ENCODE results near the gene MOGAT2.
A peak's percentile ranks its signal among the peaks of the same experiment; 100 is the strongest.

Gene MOGAT2

DNA sequence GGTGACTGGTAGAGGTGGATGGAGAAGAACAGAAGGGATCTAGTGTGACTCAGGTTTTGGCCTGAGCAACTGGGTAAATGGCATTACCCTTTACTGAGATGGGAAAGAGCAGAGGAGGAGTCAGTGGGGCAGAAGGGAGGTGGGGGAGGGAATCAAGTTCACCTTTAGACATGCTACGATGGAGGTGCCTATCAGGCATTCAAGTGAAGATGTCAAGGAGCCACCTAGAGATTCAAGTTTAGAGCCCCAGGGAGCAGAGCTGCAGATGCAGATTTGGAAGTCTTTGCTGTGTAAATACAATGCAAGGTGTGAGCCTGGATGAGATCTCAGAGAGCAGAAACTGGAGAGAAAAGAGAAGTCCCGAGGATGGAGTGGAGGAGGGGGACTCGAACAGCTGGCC, 979 bp upstream of the MOGAT2 start:
- no peak overlapping the region for H3K4me3 ChIP-seq (ENCODE audit: low read length)
- TF ChIP-seq EZH2 (optimal IDR thresholded peaks at IDR 0.05; ENCODE audit: low read depth, low read length) (no peak), EZH2phosphoT487 (IDR thresholded peaks at IDR 0.05; ENCODE audit: low read length) (no peak)
- TF ChIP-seq, protein P1, sequence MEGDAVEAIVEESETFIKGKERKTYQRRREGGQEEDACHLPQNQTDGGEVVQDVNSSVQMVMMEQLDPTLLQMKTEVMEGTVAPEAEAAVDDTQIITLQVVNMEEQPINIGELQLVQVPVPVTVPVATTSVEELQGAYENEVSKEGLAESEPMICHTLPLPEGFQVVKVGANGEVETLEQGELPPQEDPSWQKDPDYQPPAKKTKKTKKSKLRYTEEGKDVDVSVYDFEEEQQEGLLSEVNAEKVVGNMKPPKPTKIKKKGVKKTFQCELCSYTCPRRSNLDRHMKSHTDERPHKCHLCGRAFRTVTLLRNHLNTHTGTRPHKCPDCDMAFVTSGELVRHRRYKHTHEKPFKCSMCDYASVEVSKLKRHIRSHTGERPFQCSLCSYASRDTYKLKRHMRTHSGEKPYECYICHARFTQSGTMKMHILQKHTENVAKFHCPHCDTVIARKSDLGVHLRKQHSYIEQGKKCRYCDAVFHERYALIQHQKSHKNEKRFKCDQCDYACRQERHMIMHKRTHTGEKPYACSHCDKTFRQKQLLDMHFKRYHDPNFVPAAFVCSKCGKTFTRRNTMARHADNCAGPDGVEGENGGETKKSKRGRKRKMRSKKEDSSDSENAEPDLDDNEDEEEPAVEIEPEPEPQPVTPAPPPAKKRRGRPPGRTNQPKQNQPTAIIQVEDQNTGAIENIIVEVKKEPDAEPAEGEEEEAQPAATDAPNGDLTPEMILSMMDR (IDR thresholded peaks at IDR 0.05; ENCODE audit: low read length) = no peak
- H2AFZ ChIP-seq (ENCODE audit: low read length) = no peak overlapping the region
- H3F3A ChIP-seq (ENCODE audit: insufficient read depth, low read length) = no peaks in the 10 kb centered on the region
- no peak overlapping the region for H3K27ac ChIP-seq (ENCODE audit: low read length)
- H3K4me1 ChIP-seq (ENCODE audit: low read length) = no peaks in the 10 kb centered on the region
- no peak for DNase-seq
- no peaks in the 10 kb centered on the region for H3K79me2 ChIP-seq (ENCODE audit: low read length)
- H3K27me3 ChIP-seq (replicated peaks; ENCODE audit: insufficient read depth, low read length) = no peaks in the 10 kb centered on the region
- H3K36me3 ChIP-seq (replicated peaks; ENCODE audit: insufficient read depth, low read length) = no peaks in the 10 kb centered on the region
- no peak overlapping the region for H3K9ac ChIP-seq (ENCODE audit: low read length)
- H3K9me3 ChIP-seq (replicated peaks; ENCODE audit: insufficient read depth, low read length) = no peaks in the 10 kb centered on the region
- H4K20me1 ChIP-seq (ENCODE audit: insufficient read depth, low read length) = no peaks in the 10 kb centered on the region
- H3K9me2 ChIP-seq (replicated peaks; ENCODE audit: insufficient read depth, low read length) = no peaks in the 10 kb centered on the region
- no peak overlapping the region for H3K4me2 ChIP-seq (ENCODE audit: low read depth, low read length)

DNA sequence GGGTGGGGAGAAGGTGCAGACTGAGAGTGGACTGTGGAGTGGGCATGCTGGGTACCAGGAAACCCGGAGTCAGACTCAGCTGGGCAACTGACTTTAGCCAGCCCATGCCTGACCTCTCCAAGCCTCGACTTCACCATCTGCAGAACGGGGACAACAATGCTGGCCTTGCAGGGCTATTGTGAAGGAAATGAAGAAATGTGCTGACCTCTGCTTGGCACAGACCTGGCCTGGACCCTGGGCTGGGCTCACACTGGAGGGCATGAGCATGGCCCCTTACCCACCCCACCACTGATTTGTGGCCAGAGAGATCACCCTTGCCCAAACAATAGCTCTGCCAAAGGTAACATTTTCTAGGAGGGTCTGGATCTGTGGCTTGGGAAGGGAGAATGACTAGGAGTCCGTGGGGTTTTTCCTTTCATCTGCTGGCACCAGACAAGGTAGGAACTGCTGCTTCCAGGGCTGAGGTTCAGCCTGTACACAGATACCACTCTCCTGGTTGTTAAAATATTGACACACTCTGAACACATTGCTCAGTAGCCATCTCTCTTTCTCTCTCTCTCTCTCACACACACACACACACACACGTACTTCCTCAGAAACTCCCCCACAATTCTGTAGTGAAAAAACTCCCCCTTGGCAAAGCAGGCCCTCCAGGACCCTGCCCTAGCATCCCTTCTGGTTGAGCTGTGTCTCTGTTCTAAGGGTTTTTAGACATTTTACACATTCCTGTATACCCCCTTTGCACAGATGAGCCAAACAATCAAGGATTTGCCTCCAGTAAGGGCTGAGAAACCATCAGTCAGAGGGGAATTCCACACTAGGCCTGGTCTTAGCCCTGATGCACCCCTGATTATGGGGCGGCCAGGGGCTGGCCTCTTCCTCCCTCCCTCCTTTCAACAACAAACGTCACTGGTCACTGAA, 1.0 kb downstream of the MOGAT2 start:
- Histone ChIP-seq H3K4me3 (ENCODE audit: low read length) (no peak overlapping the region), H3K9me2 (replicated peaks; ENCODE audit: insufficient read depth, low read length) (no peaks in the 10 kb centered on the region), H2AFZ (ENCODE audit: low read length) (0 out of 2 replicates have a peak overlapping the region, but pooled peaks have one; percentile 28), H3K27ac (ENCODE audit: low read length) (no peak overlapping the region), H3K9me3 (replicated peaks; ENCODE audit: insufficient read depth, low read length) (no peaks in the 10 kb centered on the region), H3K36me3 (replicated peaks; ENCODE audit: insufficient read depth, low read length) (no peaks in the 10 kb centered on the region), H4K20me1 (ENCODE audit: insufficient read depth, low read length) (no peaks in the 10 kb centered on the region), H3K79me2 (ENCODE audit: low read length) (no peaks in the 10 kb centered on the region), H3K4me2 (ENCODE audit: low read depth, low read length) (no peak overlapping the region), H3K9ac (ENCODE audit: low read length) (no peak overlapping the region), H3K4me1 (ENCODE audit: low read length) (no peaks in the 10 kb centered on the region), H3K27me3 (replicated peaks; ENCODE audit: insufficient read depth, low read length) (no peaks in the 10 kb centered on the region), H3F3A (ENCODE audit: insufficient read depth, low read length) (peaks cover 4% of the 10 kb centered on the region; the same call in 1 of the 2 replicates)
- TF ChIP-seq, protein P1 (IDR thresholded peaks at IDR 0.05; ENCODE audit: low read length) = no peak
- no peak for TF ChIP-seq EZH2 (optimal IDR thresholded peaks at IDR 0.05; ENCODE audit: low read depth, low read length)
- no peak for TF ChIP-seq EZH2phosphoT487 (IDR thresholded peaks at IDR 0.05; ENCODE audit: low read length)
- no peak for DNase-seq

DNA sequence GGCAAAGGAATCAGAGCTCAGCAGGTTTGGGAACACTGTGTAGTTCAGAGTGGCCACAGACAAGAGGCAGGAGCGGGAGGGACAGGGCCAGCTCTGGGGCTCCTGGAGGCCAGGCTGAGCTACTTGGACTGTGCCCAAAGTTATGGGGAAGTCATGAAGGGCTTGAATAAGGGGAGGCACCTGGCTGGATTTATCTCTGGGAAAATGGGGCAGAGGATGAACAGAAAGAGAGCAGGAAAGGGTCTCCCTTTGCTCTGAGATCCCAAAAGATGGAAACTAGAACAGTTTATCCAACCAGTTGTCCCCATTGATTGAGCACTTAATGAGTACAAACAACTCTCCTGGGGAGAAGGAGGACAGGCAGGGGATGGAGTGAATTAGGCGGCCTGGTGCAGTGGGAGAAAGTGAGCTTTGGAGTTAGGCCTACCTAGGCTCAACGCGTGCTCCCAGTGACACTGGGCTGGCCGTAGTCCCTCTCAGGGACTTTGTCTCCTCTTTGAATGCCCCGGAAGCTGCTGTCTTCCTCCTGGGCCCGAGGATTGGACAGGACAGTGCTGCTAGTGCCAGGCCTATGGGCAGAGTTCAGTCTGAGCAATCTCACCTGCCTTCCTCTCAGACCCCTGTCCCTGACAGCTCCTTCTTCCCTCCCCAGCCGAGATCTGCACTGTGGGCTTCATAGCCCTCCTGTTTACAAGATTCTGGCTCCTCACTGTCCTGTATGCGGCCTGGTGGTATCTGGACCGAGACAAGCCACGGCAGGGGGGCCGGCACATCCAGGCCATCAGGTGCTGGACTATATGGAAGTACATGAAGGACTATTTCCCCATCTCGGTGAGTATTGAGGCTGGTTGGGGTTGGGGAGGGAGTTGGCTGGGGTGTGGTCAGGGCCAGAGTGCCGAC, 2.0 kb downstream of the MOGAT2 start:
- Histone ChIP-seq H3F3A (ENCODE audit: insufficient read depth, low read length) (peaks cover 4% of the 10 kb centered on the region; the same call in 1 of the 2 replicates), H3K9ac (ENCODE audit: low read length) (no peak overlapping the region), H3K79me2 (ENCODE audit: low read length) (no peaks in the 10 kb centered on the region), H3K9me3 (replicated peaks; ENCODE audit: insufficient read depth, low read length) (no peaks in the 10 kb centered on the region), H3K4me2 (ENCODE audit: low read depth, low read length) (no peak overlapping the region), H3K9me2 (replicated peaks; ENCODE audit: insufficient read depth, low read length) (no peaks in the 10 kb centered on the region), H4K20me1 (ENCODE audit: insufficient read depth, low read length) (no peaks in the 10 kb centered on the region), H3K27me3 (replicated peaks; ENCODE audit: insufficient read depth, low read length) (no peaks in the 10 kb centered on the region), H3K4me1 (ENCODE audit: low read length) (no peaks in the 10 kb centered on the region), H3K27ac (ENCODE audit: low read length) (no peak overlapping the region), H3K4me3 (ENCODE audit: low read length) (no peak overlapping the region), H2AFZ (ENCODE audit: low read length) (0 out of 2 replicates have a peak overlapping the region, but pooled peaks have one; percentile 28), H3K36me3 (replicated peaks; ENCODE audit: insufficient read depth, low read length) (no peaks in the 10 kb centered on the region)
- TF ChIP-seq EZH2 (optimal IDR thresholded peaks at IDR 0.05; ENCODE audit: low read depth, low read length) = no peak
- DNase-seq = no peak

Data from MM.1S (cell line).